ENCODE results near the gene CFAP410.

The CFAP410 gene

GRCh38 chr21:44289381-44290010 is 49.7 kb downstream of the CFAP410 start:
- ATAC-seq = no peak
- TF ChIP-seq GLIS3 (CRISPR knock-in tag; IDR thresholded peaks at IDR 0.05) (no peak), PPARA (CRISPR knock-in tag; IDR thresholded peaks at IDR 0.05; ENCODE audit: borderline replicate concordance) (no peak), PATZ1 (CRISPR knock-in tag; IDR thresholded peaks at IDR 0.05; ENCODE audit: borderline replicate concordance) (no peak), SNAI2 (CRISPR knock-in tag; IDR thresholded peaks at IDR 0.05) (no peak), ZNF70 (CRISPR knock-in tag; IDR thresholded peaks at IDR 0.05) (no peak), ISL1 (CRISPR knock-in tag; IDR thresholded peaks at IDR 0.05) (no peak), ZFP3 (CRISPR knock-in tag; IDR thresholded peaks at IDR 0.05) (no peak), ESRRG (CRISPR knock-in tag; IDR thresholded peaks at IDR 0.05) (no peak), CREB5 (CRISPR knock-in tag; IDR thresholded peaks at IDR 0.05; ENCODE audit: low read depth) (no peak)
- TF ChIP-seq, protein P1, sequence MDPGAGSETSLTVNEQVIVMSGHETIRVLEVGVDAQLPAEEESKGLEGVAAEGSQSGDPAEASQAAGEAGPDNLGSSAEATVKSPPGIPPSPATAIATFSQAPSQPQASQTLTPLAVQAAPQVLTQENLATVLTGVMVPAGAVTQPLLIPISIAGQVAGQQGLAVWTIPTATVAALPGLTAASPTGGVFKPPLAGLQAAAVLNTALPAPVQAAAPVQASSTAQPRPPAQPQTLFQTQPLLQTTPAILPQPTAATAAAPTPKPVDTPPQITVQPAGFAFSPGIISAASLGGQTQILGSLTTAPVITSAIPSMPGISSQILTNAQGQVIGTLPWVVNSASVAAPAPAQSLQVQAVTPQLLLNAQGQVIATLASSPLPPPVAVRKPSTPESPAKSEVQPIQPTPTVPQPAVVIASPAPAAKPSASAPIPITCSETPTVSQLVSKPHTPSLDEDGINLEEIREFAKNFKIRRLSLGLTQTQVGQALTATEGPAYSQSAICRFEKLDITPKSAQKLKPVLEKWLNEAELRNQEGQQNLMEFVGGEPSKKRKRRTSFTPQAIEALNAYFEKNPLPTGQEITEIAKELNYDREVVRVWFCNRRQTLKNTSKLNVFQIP (CRISPR knock-in tag; IDR thresholded peaks at IDR 0.05; ENCODE audit: borderline replicate concordance, low read depth) = no peak

DNA sequence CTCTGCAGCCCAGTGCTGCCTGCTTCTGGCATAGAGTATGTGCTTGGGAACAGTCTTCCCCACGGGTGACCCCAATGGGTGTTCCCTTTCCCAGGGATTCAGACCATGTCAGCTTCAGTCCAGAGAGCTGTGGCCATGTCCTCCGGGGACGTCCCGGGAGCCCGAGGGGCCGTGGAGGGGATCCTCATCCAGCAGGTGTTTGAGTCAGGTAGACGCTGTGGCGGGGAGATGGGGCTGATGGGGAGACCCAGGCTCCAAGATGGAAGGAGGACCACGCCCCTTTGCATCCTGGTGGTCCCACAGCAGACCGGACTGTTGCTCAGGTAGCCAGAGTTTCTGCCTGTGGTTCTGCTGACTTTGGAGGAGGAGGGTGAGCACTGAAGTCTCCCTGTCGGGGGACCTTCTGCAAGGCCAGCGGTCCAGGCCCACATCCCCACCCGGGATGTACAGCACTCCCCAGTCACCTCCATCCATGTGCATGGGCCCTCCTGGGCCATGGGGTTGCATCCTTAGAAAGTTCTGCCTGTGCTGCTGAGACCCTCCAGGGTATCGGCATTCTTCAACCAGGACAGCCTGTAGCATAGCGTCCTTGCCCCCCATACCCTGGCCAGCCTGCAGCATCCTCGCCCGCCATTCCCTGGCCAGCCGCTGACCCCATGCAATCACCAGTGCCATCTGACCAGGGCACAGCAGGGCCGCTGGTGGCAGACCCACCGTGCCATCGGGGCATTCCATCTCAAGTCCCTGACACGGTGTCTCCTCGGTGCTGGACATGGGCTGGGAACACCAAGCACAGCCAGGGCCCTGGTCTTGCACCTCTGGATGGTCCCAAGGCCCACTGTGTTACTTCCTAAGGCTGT is 50.7 kb downstream of the CFAP410 start:
- TF ChIP-seq RARB (CRISPR knock-in tag; IDR thresholded peaks at IDR 0.05) (no peak), OSR1 (CRISPR knock-in tag; IDR thresholded peaks at IDR 0.05) (no peak), ARNTL (CRISPR knock-in tag; IDR thresholded peaks at IDR 0.05; ENCODE audit: borderline replicate concordance, low read depth) (no peak), PATZ1 (CRISPR knock-in tag; IDR thresholded peaks at IDR 0.05; ENCODE audit: borderline replicate concordance) (no peak), ZNF70 (CRISPR knock-in tag; IDR thresholded peaks at IDR 0.05) (no peak)
- ATAC-seq = no peak

DNA sequence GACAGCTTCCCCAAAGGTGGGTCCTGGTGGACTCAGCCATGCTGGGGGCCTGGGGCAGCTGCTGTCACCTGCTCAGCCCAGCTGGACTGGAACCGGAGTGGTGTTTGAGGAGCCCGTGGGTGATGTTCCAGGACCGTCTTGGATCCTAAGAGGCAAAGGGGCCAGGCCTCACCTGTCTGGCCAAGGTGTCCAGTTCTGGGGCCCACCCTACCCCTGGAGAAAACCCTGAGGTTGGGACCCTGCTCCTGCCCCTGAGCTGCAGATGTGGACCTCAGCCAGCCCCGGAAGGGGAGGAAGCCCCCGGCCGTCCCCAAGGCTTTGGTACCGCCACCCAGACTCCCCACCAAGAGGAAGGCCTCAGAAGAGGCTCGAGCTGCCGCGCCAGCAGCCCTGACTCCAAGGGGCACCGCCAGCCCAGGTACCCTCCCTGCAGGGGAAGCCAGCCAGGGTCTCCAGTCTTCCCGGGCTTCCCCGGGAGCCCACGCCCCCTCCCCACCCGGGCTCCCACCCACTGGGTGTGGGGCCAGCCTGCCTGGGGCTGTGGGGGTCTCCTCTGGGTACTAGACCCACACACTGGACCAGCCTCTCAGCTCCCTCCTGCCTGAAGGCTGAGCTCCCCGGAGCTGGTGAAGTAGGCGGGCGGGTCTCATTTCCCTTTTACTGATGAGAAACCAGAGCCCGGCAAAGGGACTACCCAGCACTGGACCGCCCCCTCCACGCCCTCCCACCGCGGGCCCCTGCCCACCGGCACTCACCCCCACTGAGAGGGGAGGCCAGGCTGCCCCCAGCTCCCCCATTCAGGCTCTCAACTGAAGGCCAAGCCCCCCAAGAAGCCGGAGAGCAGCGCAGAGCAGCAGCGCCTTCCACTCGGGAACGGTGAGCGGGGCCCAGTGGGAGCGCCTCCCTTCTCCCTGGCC is 52.2 kb downstream of the CFAP410 start:
- no peak for ATAC-seq
- TF ChIP-seq ZFP30 (CRISPR knock-in tag; IDR thresholded peaks at IDR 0.05) (no peak), CSDC2 (CRISPR knock-in tag; IDR thresholded peaks at IDR 0.05) (no peak), ESRRG (CRISPR knock-in tag; IDR thresholded peaks at IDR 0.05) (no peak), ZNF565 (CRISPR knock-in tag; conservative IDR thresholded peaks at IDR 0.05; ENCODE audit: low read depth) (no peak), PATZ1 (CRISPR knock-in tag; IDR thresholded peaks at IDR 0.05; ENCODE audit: borderline replicate concordance) (no peak), TCF4 (CRISPR knock-in tag; IDR thresholded peaks at IDR 0.05; ENCODE audit: borderline replicate concordance) (no peak), ZC3H10 (CRISPR knock-in tag; IDR thresholded peaks at IDR 0.05) (no peak), CREB5 (CRISPR knock-in tag; IDR thresholded peaks at IDR 0.05; ENCODE audit: low read depth) (no peak), ZNF8 (CRISPR knock-in tag; IDR thresholded peaks at IDR 0.05) (no peak), SNAI2 (CRISPR knock-in tag; IDR thresholded peaks at IDR 0.05) (no peak), BACH2 (CRISPR knock-in tag; IDR thresholded peaks at IDR 0.05; ENCODE audit: borderline replicate concordance) (no peak), TOX (CRISPR knock-in tag; IDR thresholded peaks at IDR 0.05; ENCODE audit: borderline replicate concordance) (no peak), PPARA (CRISPR knock-in tag; IDR thresholded peaks at IDR 0.05; ENCODE audit: borderline replicate concordance) (no peak)
